HFF-Myc (cell line): Measurements from ENCODE around the gene VPS13C.

Source experiments
- DNase-seq: peaks from one replicate; pipeline ENCODE4 v3.0.0-alpha.2; 2011; ENCODE audit warnings: low read depth; ENCODE audit errors: extremely low read depth
- H3K4me3 ChIP-seq: replicated peaks from 2 replicates; pipeline ENCODE4 v1.5.1; 2011; ENCODE audit warnings: low read depth, mild to moderate bottlenecking, control low read depth, low read length
- TF ChIP-seq, protein P1 (sequence below): IDR thresholded peaks from 2 replicates; pipeline ENCODE4 v1.5.1; 2012; ENCODE audit warnings: mild to moderate bottlenecking, low read depth, low read length, control low read depth; ENCODE audit errors: missing control alignments

Gene VPS13C

GRCh38 chr15:62075595-62076277 lies 15.5 kb upstream of the VPS13C start:
- TF ChIP-seq, protein P1, sequence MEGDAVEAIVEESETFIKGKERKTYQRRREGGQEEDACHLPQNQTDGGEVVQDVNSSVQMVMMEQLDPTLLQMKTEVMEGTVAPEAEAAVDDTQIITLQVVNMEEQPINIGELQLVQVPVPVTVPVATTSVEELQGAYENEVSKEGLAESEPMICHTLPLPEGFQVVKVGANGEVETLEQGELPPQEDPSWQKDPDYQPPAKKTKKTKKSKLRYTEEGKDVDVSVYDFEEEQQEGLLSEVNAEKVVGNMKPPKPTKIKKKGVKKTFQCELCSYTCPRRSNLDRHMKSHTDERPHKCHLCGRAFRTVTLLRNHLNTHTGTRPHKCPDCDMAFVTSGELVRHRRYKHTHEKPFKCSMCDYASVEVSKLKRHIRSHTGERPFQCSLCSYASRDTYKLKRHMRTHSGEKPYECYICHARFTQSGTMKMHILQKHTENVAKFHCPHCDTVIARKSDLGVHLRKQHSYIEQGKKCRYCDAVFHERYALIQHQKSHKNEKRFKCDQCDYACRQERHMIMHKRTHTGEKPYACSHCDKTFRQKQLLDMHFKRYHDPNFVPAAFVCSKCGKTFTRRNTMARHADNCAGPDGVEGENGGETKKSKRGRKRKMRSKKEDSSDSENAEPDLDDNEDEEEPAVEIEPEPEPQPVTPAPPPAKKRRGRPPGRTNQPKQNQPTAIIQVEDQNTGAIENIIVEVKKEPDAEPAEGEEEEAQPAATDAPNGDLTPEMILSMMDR = no peak
- H3K4me3 ChIP-seq = no peak overlapping the region
- no peak for DNase-seq

- TF ChIP-seq, protein P1 = peak; percentile 48
- H3K4me3 ChIP-seq = no peak overlapping the region
- DNase-seq = no peak
These were observed 11.6 kb upstream of the VPS13C start for GRCh38 chr15:62071711-62072308.

DNA sequence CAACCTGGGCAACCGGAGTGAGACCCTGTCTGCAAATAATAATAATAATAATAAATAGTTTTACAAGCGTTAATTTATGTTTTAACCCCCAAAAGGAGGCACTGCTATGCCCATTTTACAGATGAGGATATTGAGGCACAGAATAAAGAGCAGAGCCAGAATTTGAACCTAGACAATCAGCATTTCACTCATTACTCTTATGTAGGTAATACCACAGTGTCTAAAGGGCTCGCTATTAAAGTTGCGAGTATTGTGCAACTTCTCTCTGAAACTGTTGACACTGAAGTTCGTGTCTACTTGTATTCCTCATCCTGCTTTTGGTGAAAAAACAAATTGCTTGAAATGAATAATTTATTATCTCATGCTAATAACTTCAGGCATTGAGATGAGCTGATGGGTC lies 9.3 kb upstream of the VPS13C start:
- TF ChIP-seq, protein P1 = no peak

DNA sequence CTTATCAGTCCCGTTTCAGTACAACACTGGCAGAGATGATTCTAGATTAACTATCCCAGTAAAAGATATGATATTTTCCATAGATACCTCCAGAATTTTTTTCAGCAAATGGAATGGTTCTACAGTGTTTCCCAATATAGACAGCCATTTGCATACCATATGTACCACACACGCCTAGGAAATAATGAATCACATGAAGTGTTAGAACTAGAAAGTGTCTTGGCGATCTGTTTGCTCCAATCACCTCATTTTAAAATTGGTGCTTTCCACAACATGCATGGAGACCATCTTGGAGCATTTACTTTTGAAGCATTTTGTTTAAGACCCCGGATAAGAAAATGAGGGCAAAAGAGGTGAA lies 8.5 kb upstream of the VPS13C start:
- TF ChIP-seq, protein P1 = peak; percentile 1
- peak overlapping the region; percentile 22; the same call in 1 of the 2 replicates for H3K4me3 ChIP-seq
- DNase-seq = no peak

More for the DNA sequence above, 9.3 kb upstream of the VPS13C start:
- H3K4me3 ChIP-seq = no peak overlapping the region
- DNase-seq = no peak

DNA sequence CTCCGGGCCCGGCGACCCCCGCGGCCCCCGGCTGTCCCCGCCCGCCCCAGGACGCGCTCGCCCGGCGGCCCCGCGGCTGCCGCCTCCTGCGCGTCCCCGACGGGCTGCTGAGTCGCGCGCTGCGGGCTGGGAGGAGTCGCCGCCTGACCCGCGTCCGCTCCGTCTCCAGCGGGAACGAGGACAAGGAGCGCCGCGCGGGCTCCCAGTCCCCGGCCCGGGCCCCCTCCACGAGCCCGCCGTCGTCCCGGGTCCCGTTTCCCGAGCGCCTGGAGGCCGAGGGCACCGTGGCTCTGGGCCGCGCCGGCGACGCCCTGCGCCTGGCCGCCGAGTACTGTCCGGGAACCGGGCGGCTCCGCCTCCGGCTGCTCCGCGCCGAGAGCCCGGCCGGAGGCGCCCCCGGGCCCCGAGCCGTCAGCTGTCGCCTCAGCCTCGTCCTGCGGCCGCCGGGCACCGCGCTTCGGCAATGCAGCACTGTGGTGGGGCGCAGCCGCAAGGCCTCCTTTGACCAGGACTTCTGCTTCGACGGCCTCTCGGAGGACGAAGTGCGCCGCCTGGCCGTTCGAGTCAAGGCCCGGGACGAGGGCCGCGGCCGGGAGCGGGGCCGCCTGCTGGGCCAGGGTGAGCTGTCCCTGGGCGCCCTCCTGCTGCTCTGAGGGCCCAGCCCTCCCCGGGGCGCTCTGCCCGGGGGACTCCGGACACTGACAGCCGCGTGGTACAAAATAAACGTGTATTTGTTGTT lies 8.0 kb upstream of the VPS13C start:
- DNase-seq = no peak
- H3K4me3 ChIP-seq = peak overlapping the region; percentile 22; the same call in 1 of the 2 replicates
- TF ChIP-seq, protein P1 = peak; percentile 2

DNA sequence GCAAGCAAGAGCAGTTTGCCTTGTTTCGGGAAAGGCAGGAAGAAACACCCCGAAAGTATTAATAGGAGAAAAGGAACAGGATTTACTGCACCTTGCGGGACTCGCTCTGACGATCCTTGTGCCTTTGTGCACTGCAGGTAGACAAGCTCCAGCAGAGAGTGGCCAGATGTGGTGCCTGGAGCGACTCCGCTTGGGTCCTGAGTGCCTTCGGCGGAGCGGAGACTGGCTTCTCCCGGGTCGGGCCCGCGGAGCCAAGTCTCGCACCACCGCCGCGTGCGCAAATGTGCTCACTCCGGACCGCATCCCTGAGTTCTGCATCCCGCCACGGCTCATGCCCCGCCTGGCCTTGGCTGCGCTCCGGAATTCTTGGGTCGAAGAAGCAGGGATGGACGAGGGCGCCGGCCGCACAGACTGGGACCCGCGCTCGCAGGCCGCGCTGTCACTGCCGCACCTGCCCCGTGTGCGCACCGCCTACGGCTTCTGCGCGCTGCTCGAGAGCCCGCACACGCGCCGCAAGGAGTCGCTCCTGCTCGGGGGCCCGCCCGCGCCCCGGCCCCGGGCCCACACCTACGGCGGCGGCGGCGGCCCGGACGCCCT lies 7.3 kb upstream of the VPS13C start:
- no peak for DNase-seq
- TF ChIP-seq, protein P1 = no peak
- H3K4me3 ChIP-seq = peak overlapping the region; percentile 10; the same call in 1 of the 2 replicates
